ENCODE measurements around the gene DBN1. TPM values are rescaled to one million over a fixed set of nuclear protein-coding genes. Genes with fewer than 3 reads are reported as not detected.

DBN1 gene
- total RNA-seq, 1 donor from 2014 or later = 112 TPM

- no peak for DNase-seq (ENCODE audit: low read depth in 2 of 2)
Observed at GRCh38 chr5:177474846-177475562, 1.6 kb upstream of the DBN1 start.

- DNase-seq (ENCODE audit: low read depth in 2 of 2) = no peak
Observed at GRCh38 chr5:177474002-177474476, 605 bp upstream of the DBN1 start.

- DNase-seq (ENCODE audit: low read depth in 2 of 2) = peak; percentile 46 to 63
Observed at GRCh38 chr5:177472460-177473442, 683 bp downstream of the DBN1 start.

GRCh38 chr5:177471610-177472356 lies 1.7 kb downstream of the DBN1 start:
- peak; percentile 53 to 66 for DNase-seq (ENCODE audit: low read depth in 2 of 2)

GRCh38 chr5:177470759-177471536 lies 2.5 kb downstream of the DBN1 start:
- DNase-seq (ENCODE audit: low read depth in 2 of 2) = peak in 1 of 2 donors; percentile 58

GRCh38 chr5:177469750-177470525 lies 3.5 kb downstream of the DBN1 start:
- DNase-seq (ENCODE audit: low read depth in 2 of 2) = no peak

- DNase-seq (ENCODE audit: low read depth in 2 of 2) = no peak
Observed at GRCh38 chr5:177468685-177469628, 4.5 kb downstream of the DBN1 start.

- no peak for DNase-seq (ENCODE audit: low read depth in 2 of 2)
Observed at GRCh38 chr5:177468329-177468684, 5.1 kb downstream of the DBN1 start.

GRCh38 chr5:177467436-177467835 lies 6.0 kb downstream of the DBN1 start:
- no peak for DNase-seq (ENCODE audit: low read depth in 2 of 2)

- DNase-seq (ENCODE audit: low read depth in 2 of 2) = no peak
Observed at GRCh38 chr5:177466861-177467260, 6.6 kb downstream of the DBN1 start.

GRCh38 chr5:177465044-177465443 lies 8.4 kb downstream of the DBN1 start:
- DNase-seq (ENCODE audit: low read depth in 2 of 2) = no peak

GRCh38 chr5:177462021-177462670 lies 11.3 kb downstream of the DBN1 start:
- peak; percentile 83 to 92 for DNase-seq (ENCODE audit: low read depth in 2 of 2)

GRCh38 chr5:177459819-177460628 lies 13.4 kb downstream of the DBN1 start:
- no peak for DNase-seq (ENCODE audit: low read depth in 2 of 2)

- no peak for DNase-seq (ENCODE audit: low read depth in 2 of 2)
Observed at GRCh38 chr5:177459357-177459756, 14.1 kb downstream of the DBN1 start.

- DNase-seq (ENCODE audit: low read depth in 2 of 2) = no peak
Observed at GRCh38 chr5:177458912-177459350, 14.5 kb downstream of the DBN1 start.

GRCh38 chr5:177457852-177458681 lies 15.4 kb downstream of the DBN1 start:
- DNase-seq (ENCODE audit: low read depth in 2 of 2) = no peak
